PC-9 (cell line): ENCODE data around the gene SCGB1A1. TPM values are rescaled to one million over a fixed set of nuclear protein-coding genes. Genes with fewer than 3 reads are reported as not detected.

ENCODE experiments used
- BruUV-seq: library from RNA; stranded (reverse); fragments of 400-500 nt; replicated peaks from 2 replicates; lab custom pipeline; 2021; lab: Mats Ljungman, UMichigan
- CTCF ChIA-PET: fragments of 300-600 bp; sonication (Branson Sonifier 250); formaldehyde crosslinking; loops from one replicate; lab custom pipeline; 2022; ENCODE audit warnings: antibody characterized with exemption; lab: Charles Lee
- POLR2A ChIA-PET: fragments of 300-600 bp; sonication (Branson Sonifier 250); formaldehyde crosslinking; loops from one replicate; lab custom pipeline; 2022; ENCODE audit warnings: antibody characterized with exemption; ENCODE audit not compliant: unreplicated experiment; lab: Charles Lee
- DNase-seq, 2 experiments: peaks; one replicate each; pipeline versions ENCODE4 v3.0.0 to v3.0.0-alpha.2; 2015 to 2022; ENCODE audit warnings: mixed read lengths in 1 of 2
- H2AFZ ChIP-seq: fragments of 200-600 bp; sonication (generic); 2 replicates; pipeline ENCODE4 v1.8.1; 2017; ENCODE audit warnings: antibody characterized with exemption
- H3F3A ChIP-seq: fragments of 200-600 bp; sonication (generic); 2 replicates; pipeline ENCODE4 v1.8.1; 2017; ENCODE audit warnings: antibody characterized with exemption, mild to moderate bottlenecking, low read depth; ENCODE audit not compliant: insufficient read depth
- H3K27ac ChIP-seq: fragments of 200-600 bp; sonication (generic); 2 replicates; pipeline ENCODE4 v1.6.1; 2016; ENCODE audit warnings: mixed run types
- H3K27me3 ChIP-seq: fragments of 200-600 bp; sonication (generic); 2 replicates; pipeline ENCODE4 v1.6.1; 2016; ENCODE audit warnings: low read depth, mixed run types; ENCODE audit not compliant: insufficient read depth
- H3K36me3 ChIP-seq: fragments of 200-600 bp; sonication (generic); 2 replicates; pipeline ENCODE4 v1.6.1; 2016; ENCODE audit warnings: low read depth, mixed run types
- H3K4me1 ChIP-seq: fragments of 200-600 bp; sonication (generic); replicated peaks from 2 replicates; pipeline ENCODE4 v1.6.1; 2016; ENCODE audit warnings: mixed run types; ENCODE audit not compliant: insufficient read depth
- H3K4me2 ChIP-seq: fragments of 200-600 bp; sonication (generic); 2 replicates; pipeline ENCODE4 v1.6.1; 2017; ENCODE audit warnings: mixed run types
- H3K4me3 ChIP-seq: fragments of 200-600 bp; sonication (generic); 2 replicates; pipeline ENCODE4 v1.6.1; 2016; ENCODE audit warnings: mixed run types
- H3K79me2 ChIP-seq: fragments of 200-600 bp; sonication (generic); 2 replicates; pipeline ENCODE4 v1.6.1; 2017; ENCODE audit warnings: low read depth, mixed run types
- H3K9me2 ChIP-seq: fragments of 200-600 bp; sonication (generic); 2 replicates; pipeline ENCODE4 v1.8.1; 2017; ENCODE audit warnings: mild to moderate bottlenecking; ENCODE audit not compliant: insufficient read depth
- H3K9me3 ChIP-seq: fragments of 200-600 bp; sonication (generic); 2 replicates; pipeline ENCODE4 v1.8.1; 2016; ENCODE audit warnings: low read depth; ENCODE audit not compliant: insufficient read depth
- H4K20me1 ChIP-seq: fragments of 200-600 bp; sonication (generic); 2 replicates; pipeline ENCODE4 v1.8.1; 2017; ENCODE audit not compliant: insufficient read depth
- EZH2 ChIP-seq: fragments of 200-600 bp; sonication (generic); IDR thresholded peaks from 2 replicates; pipeline ENCODE4 v1.8.0; 2017; ENCODE audit warnings: antibody characterized with exemption, low read depth
- intact Hi-C: fragments of 100-400 bp; cut with micrococcal nuclease; formaldehyde crosslinking; loops from one replicate; pipeline ENCODE4 v1.10.0; 2022; ENCODE audit not compliant: unreplicated experiment
- total RNA-seq: library from RNA; stranded (reverse); gene quantifications from 2 replicates; pipeline ENCODE4 v1.2.3, GENCODE V29; 2021
- TF ChIP-seq, protein P1 (sequence below): fragments of 200-600 bp; sonication (generic); conservative IDR thresholded peaks from 2 replicates; pipeline ENCODE4 v1.6.1; 2017; ENCODE audit warnings: mixed run types, antibody characterized with exemption, mild to moderate bottlenecking, moderate library complexity

The SCGB1A1 gene
- total RNA-seq, 1 experiment from 2014 or later = not detected

DNA sequence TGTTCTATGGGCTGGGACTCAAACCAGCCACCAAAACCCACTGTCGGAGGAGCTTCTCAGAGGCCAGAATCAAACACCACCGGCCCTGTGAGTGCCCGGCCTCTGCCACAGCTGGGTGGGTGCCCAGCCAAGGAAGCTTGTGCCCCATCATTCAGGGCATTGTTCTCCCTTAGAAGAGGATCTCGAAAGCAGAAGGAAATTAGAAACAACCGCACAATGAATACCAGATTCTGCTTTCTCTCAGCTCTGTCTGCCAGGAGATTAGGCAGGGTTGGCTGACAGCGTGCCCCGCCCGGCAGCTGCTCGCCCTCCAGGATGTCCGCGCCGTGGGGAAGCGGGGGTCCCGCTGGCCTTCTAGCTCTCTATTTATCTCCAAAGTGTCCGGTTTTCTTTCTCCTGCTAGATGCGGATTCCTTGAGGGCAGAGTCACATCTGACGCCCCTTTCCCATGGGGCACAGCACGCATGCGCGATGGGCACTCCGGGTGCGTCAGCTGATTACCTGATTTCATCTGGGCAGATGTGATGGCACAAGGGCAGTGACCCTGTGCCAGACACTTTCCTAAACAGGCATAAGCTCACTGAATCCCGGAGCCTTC lies 25.5 kb downstream of the SCGB1A1 start:
- Histone ChIP-seq H3K27ac (no peak overlapping the region), H3K36me3 (no peaks in the 10 kb centered on the region), H2AFZ (no peak overlapping the region), H4K20me1 (no peaks in the 10 kb centered on the region), H3K4me1 (peaks cover 3% of the 10 kb centered on the region; the same call in 1 of the 2 replicates), H3K79me2 (no peaks in the 10 kb centered on the region), H3K9me2 (no peaks in the 10 kb centered on the region), H3K4me3 (no peak overlapping the region), H3F3A (peaks cover 5% of the 10 kb centered on the region; the same call in 1 of the 2 replicates), H3K27me3 (no peaks in the 10 kb centered on the region), H3K4me2 (no peak overlapping the region), H3K9me3 (no peaks in the 10 kb centered on the region)
- CTCF ChIA-PET = interaction anchor here (0.5 to 0.6 kb wide), 2 partner anchors 65 to 158 kb away, joined by 3 to 4 read pairs; no protein-coding TSS in a partner anchor
- no peak for DNase-seq
- intact Hi-C loops = no loop called here
- POLR2A ChIA-PET = no interaction called here
- TF ChIP-seq, protein P1, sequence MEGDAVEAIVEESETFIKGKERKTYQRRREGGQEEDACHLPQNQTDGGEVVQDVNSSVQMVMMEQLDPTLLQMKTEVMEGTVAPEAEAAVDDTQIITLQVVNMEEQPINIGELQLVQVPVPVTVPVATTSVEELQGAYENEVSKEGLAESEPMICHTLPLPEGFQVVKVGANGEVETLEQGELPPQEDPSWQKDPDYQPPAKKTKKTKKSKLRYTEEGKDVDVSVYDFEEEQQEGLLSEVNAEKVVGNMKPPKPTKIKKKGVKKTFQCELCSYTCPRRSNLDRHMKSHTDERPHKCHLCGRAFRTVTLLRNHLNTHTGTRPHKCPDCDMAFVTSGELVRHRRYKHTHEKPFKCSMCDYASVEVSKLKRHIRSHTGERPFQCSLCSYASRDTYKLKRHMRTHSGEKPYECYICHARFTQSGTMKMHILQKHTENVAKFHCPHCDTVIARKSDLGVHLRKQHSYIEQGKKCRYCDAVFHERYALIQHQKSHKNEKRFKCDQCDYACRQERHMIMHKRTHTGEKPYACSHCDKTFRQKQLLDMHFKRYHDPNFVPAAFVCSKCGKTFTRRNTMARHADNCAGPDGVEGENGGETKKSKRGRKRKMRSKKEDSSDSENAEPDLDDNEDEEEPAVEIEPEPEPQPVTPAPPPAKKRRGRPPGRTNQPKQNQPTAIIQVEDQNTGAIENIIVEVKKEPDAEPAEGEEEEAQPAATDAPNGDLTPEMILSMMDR = no peak
- TF ChIP-seq EZH2 = no peak
- BruUV-seq = no TSS peak

DNA sequence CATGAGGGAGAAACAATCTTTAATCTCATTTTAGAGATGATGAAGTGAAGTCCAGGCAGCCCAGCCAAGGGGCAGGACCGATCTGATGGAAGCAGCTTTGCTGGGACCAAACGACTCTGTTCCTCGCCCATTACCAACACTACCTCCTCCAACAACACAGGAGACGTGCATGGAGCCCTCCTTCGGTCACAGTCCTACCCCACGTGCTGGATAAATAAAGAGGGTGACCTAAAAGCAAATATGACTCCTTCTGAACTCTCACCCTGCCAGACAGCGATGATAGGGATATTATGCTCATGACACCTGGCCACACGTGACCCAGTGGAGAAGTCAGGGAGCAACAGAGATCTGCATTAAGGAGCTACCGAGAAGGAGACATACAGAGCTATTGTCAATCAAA lies 26.0 kb downstream of the SCGB1A1 start:
- intact Hi-C loops = no loop called here
- BruUV-seq = no TSS peak
- H4K20me1 ChIP-seq = no peaks in the 10 kb centered on the region
- H3K4me3 ChIP-seq = no peak overlapping the region
- no peak overlapping the region for H2AFZ ChIP-seq
- no peaks in the 10 kb centered on the region for H3K9me3 ChIP-seq
- H3K27ac ChIP-seq = no peak overlapping the region
- peaks cover 8% of the 10 kb centered on the region; the same call in 1 of the 2 replicates for H3K4me1 ChIP-seq
- no peaks in the 10 kb centered on the region for H3K9me2 ChIP-seq
- no peak overlapping the region for H3K4me2 ChIP-seq
- ChIA-PET CTCF (interaction anchor here (0.5 kb wide), 1 partner anchor 157 kb away, joined by 3 read pairs; no protein-coding TSS in a partner anchor), POLR2A (interaction anchor here (0.7 kb wide), 1 partner anchor 108 kb away, joined by 7 read pairs; no protein-coding TSS in a partner anchor)
- no peaks in the 10 kb centered on the region for H3K79me2 ChIP-seq
- DNase-seq = no peak
- H3K27me3 ChIP-seq = no peaks in the 10 kb centered on the region
- peaks cover 8% of the 10 kb centered on the region; the same call in 1 of the 2 replicates for H3F3A ChIP-seq
- TF ChIP-seq, protein P1 = no peak
- no peak for TF ChIP-seq EZH2
- no peaks in the 10 kb centered on the region for H3K36me3 ChIP-seq

DNA sequence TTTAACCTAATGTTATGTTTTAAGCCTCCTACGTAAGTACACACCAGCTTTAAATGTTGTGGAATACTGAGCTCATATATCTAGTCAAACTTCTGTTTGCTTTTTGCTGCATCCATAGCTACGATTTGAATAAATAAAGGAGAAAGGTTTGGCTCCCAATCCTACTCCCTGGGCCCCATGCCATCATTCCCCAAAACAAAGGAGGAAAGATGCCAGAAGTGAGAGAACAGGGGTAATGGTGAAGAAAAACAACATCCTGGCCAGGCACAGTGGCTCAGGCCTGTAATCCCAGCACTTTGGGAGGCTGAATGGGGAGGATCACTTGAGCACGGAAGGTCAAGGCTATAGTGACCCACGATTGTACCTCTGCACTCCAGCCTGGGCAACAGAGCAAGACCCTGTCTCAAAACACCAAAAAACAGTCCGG lies 26.5 kb downstream of the SCGB1A1 start:
- ChIA-PET POLR2A (interaction anchor here (0.6 to 0.7 kb wide), 3 partner anchors 35 to 108 kb away, joined by 4 to 7 read pairs (median 6); no protein-coding TSS in a partner anchor), CTCF (no interaction called here)
- intact Hi-C loops = no loop called here
- peaks cover 8% of the 10 kb centered on the region; the same call in 1 of the 2 replicates for H3F3A ChIP-seq
- no peaks in the 10 kb centered on the region for H3K9me3 ChIP-seq
- no peak overlapping the region for H3K27ac ChIP-seq
- no peaks in the 10 kb centered on the region for H3K27me3 ChIP-seq
- no peak overlapping the region for H2AFZ ChIP-seq
- no peak for TF ChIP-seq EZH2
- TF ChIP-seq, protein P1 = no peak
- H3K36me3 ChIP-seq = no peaks in the 10 kb centered on the region
- peaks cover 8% of the 10 kb centered on the region; the same call in 1 of the 2 replicates for H3K4me1 ChIP-seq
- no TSS peak for BruUV-seq
- H3K9me2 ChIP-seq = no peaks in the 10 kb centered on the region
- no peak for DNase-seq
- no peaks in the 10 kb centered on the region for H3K79me2 ChIP-seq
- H3K4me3 ChIP-seq = no peak overlapping the region
- no peak overlapping the region for H3K4me2 ChIP-seq
- H4K20me1 ChIP-seq = no peaks in the 10 kb centered on the region
